Breast epithelium (tissue), 4 donors: ENCODE measurements around the gene HELZ2. TPM values are rescaled to one million over a fixed set of nuclear protein-coding genes. Genes with fewer than 3 reads are reported as not detected.
"Not testable (repeated sequence)": the region's sequence is repeated elsewhere in the genome, so short reads cannot be mapped to it uniquely, and the experiment has no call there.

Experiments used
- DNase-seq, 2 donors: peaks; one replicate each; pipeline ENCODE4 v3.0.0-alpha.2; 2019; ENCODE audit warnings: low spot score in 2 of 2
- H3K27ac ChIP-seq, 2 donors: fragments of 200-600 bp; sonication (generic) in 1 of 2; one replicate each; pipeline ENCODE4 v1.5.1; 2016 to 2019; ENCODE audit warnings: mild to moderate bottlenecking in 1 of 2
- H3K27me3 ChIP-seq, 2 donors: fragments of 200-600 bp; sonication (generic) in 1 of 2; one replicate each; pipeline versions ENCODE4 v1.5.1 to v1.6.0; 2017 to 2019; ENCODE audit warnings: control low read depth in 1 of 2, mild to moderate bottlenecking in 1 of 2
- H3K36me3 ChIP-seq: fragments of 200-600 bp; one replicate; pipeline ENCODE4 v1.5.1; 2019
- H3K4me1 ChIP-seq, 2 donors: fragments of 200-600 bp; sonication (generic); one replicate each; pipeline ENCODE4 v1.5.1; 2016 to 2019; ENCODE audit warnings: control low read depth in 1 of 2
- H3K4me3 ChIP-seq, 3 donors: fragments of 200-600 bp; sonication (generic); 1 replicate in 2 of 3; 2 replicates in 1 of 3; pipeline ENCODE4 v1.5.1; 2016 to 2019; ENCODE audit warnings: mild to moderate bottlenecking in 3 of 3, moderate library complexity in 2 of 3
- H3K9me3 ChIP-seq, 2 donors: fragments of 200-600 bp; sonication (generic) in 1 of 2; one replicate each; pipeline ENCODE4 v1.5.1; 2016 to 2019; ENCODE audit warnings: control low read depth in 1 of 2
- CTCF ChIP-seq, 3 donors: fragments of 450-650 bp; IDR thresholded peaks; one replicate each; pipeline ENCODE4 v1.5.1; 2016 to 2017; ENCODE audit warnings: antibody characterized with exemption in 3 of 3, mild to moderate bottlenecking in 3 of 3, moderate library complexity in 3 of 3
- POLR2A ChIP-seq: fragments of 450-650 bp; IDR thresholded peaks from one replicate; pipeline ENCODE4 v1.6.1; 2016; ENCODE audit warnings: antibody characterized with exemption, mild to moderate bottlenecking, moderate library complexity
- POLR2AphosphoS5 ChIP-seq, 3 donors: sonication (generic); formaldehyde crosslinking; IDR thresholded peaks; one replicate each; pipeline ENCODE4 v1.6.1; 2017; ENCODE audit warnings: antibody characterized with exemption in 3 of 3
- intact Hi-C: fragments of 100-400 bp; cut with DNase I; formaldehyde crosslinking; loops from one replicate; pipeline ENCODE4 v1.15.1; 2023; ENCODE audit warnings: low total_unique reads
- total RNA-seq, 3 donors: library from RNA; depleted of rRNA; stranded (reverse); fragments of >200 nt; gene quantifications; one replicate each; pipeline ENCODE4 v1.1.0, GENCODE V29; 2016

The HELZ2 gene
- total RNA-seq, 3 donors from 2014 or later, result 9.9 to 22.6 (median 20.3) TPM

- Histone ChIP-seq H3K4me1 (no peaks in the 10 kb centered on the region), H3K4me3 (no peak overlapping the region), H3K36me3 (peaks cover 11% of the 10 kb centered on the region), H3K27ac (no peak overlapping the region), H3K27me3 (no peaks in the 10 kb centered on the region), H3K9me3 (no peaks in the 10 kb centered on the region)
- intact Hi-C loops, result no loop called here
- no peak for DNase-seq
- TF ChIP-seq POLR2AphosphoS5 (IDR thresholded peaks at IDR 0.05) (no peak), CTCF (IDR thresholded peaks at IDR 0.05) (no peak), POLR2A (no peak)
Measured at GRCh38 chr20:63561624-63562396, 12.2 kb downstream of the HELZ2 start.

GRCh38 chr20:63560856-63561609, 13.0 kb downstream of the HELZ2 start:
- TF ChIP-seq POLR2A (no peak), POLR2AphosphoS5 (IDR thresholded peaks at IDR 0.05) (no peak), CTCF (IDR thresholded peaks at IDR 0.05) (no peak)
- no peak overlapping the region for H3K27ac ChIP-seq
- peaks cover 11% of the 10 kb centered on the region for H3K36me3 ChIP-seq
- DNase-seq, result no peak
- H3K4me1 ChIP-seq, result no peaks in the 10 kb centered on the region
- H3K9me3 ChIP-seq, result no peaks in the 10 kb centered on the region
- H3K27me3 ChIP-seq, result no peaks in the 10 kb centered on the region
- intact Hi-C loops, result no loop called here
- H3K4me3 ChIP-seq, result no peak overlapping the region

- H3K27ac ChIP-seq, result no peak overlapping the region
- TF ChIP-seq CTCF (IDR thresholded peaks at IDR 0.05), result no peak
- TF ChIP-seq POLR2A, result no peak
- no peak for TF ChIP-seq POLR2AphosphoS5 (IDR thresholded peaks at IDR 0.05)
- H3K9me3 ChIP-seq, result no peaks in the 10 kb centered on the region
- no peaks in the 10 kb centered on the region for H3K4me1 ChIP-seq
- intact Hi-C loops, result no loop called here
- H3K27me3 ChIP-seq, result no peaks in the 10 kb centered on the region
- H3K36me3 ChIP-seq, result peaks cover 11% of the 10 kb centered on the region
- H3K4me3 ChIP-seq, result no peak overlapping the region
- DNase-seq, result no peak
Measured at GRCh38 chr20:63560333-63560805, 13.7 kb downstream of the HELZ2 start.

GRCh38 chr20:63559485-63560332, 14.3 kb downstream of the HELZ2 start:
- H3K4me3 ChIP-seq, H3K4me1 ChIP-seq, H3K27me3 ChIP-seq, H3K9me3 ChIP-seq, intact Hi-C loops, H3K27ac ChIP-seq, DNase-seq: not testable (repeated sequence)
- H3K36me3 ChIP-seq, result peaks cover 11% of the 10 kb centered on the region

- H3K27me3 ChIP-seq, result no peaks in the 10 kb centered on the region
- no peak for DNase-seq
- TF ChIP-seq POLR2AphosphoS5 (IDR thresholded peaks at IDR 0.05) (no peak), CTCF (IDR thresholded peaks at IDR 0.05) (no peak), POLR2A (no peak)
- H3K4me3 ChIP-seq, result no peak overlapping the region
- intact Hi-C loops, result no loop called here
- peaks cover 8% of the 10 kb centered on the region for H3K36me3 ChIP-seq
- peaks cover 0 to 4% of the 10 kb centered on the region in 2 donors for H3K4me1 ChIP-seq
- H3K27ac ChIP-seq, result no peak overlapping the region
- H3K9me3 ChIP-seq, result no peaks in the 10 kb centered on the region
Measured at GRCh38 chr20:63558804-63559484, 15.1 kb downstream of the HELZ2 start.
